ENCODE measurements around the gene VAV2.

Gene VAV2

GRCh38 chr9:133830310-133830709 is 161.8 kb downstream of the VAV2 start:
- Histone ChIP-seq H3K27ac (ENCODE audit: low read depth, low read length) (no peak overlapping the region), H3K9me3 (ENCODE audit: control insufficient read depth, insufficient read depth, low read length) (no peaks in the 10 kb centered on the region), H3K36me3 (ENCODE audit: control insufficient read depth, insufficient read depth, low read length) (peaks cover 6% of the 10 kb centered on the region; the same call in 1 of the 2 replicates), H3K27me3 (ENCODE audit: control insufficient read depth, insufficient read depth, low read length) (no peaks in the 10 kb centered on the region), H3K4me1 (ENCODE audit: control insufficient read depth, insufficient read depth, low read length) (peaks cover 13% of the 10 kb centered on the region), H3K9ac (ENCODE audit: low read depth, low read length) (no peak overlapping the region), H3K4me3 (ENCODE audit: low read depth, low read length) (no peak overlapping the region)

GRCh38 chr9:133828338-133828997 is 163.7 kb downstream of the VAV2 start:
- no peaks in the 10 kb centered on the region for H3K9me3 ChIP-seq (ENCODE audit: control insufficient read depth, insufficient read depth, low read length)
- H3K27me3 ChIP-seq (ENCODE audit: control insufficient read depth, insufficient read depth, low read length) = no peaks in the 10 kb centered on the region

GRCh38 chr9:133826289-133827085 is 165.6 kb downstream of the VAV2 start:
- Histone ChIP-seq H3K27me3 (ENCODE audit: control insufficient read depth, insufficient read depth, low read length) (no peaks in the 10 kb centered on the region), H3K27ac (ENCODE audit: low read depth, low read length) (no peak overlapping the region), H3K4me1 (ENCODE audit: control insufficient read depth, insufficient read depth, low read length) (peaks cover 28% of the 10 kb centered on the region), H3K4me3 (ENCODE audit: low read depth, low read length) (no peak overlapping the region), H3K36me3 (ENCODE audit: control insufficient read depth, insufficient read depth, low read length) (peaks cover 6% of the 10 kb centered on the region; the same call in 1 of the 2 replicates), H3K9me3 (ENCODE audit: control insufficient read depth, insufficient read depth, low read length) (no peaks in the 10 kb centered on the region), H3K9ac (ENCODE audit: low read depth, low read length) (no peak overlapping the region)

More at GRCh38 chr9:133828338-133828997, 163.7 kb downstream of the VAV2 start:
- peaks cover 6% of the 10 kb centered on the region; the same call in 1 of the 2 replicates for H3K36me3 ChIP-seq (ENCODE audit: control insufficient read depth, insufficient read depth, low read length)
- no peak overlapping the region for H3K4me3 ChIP-seq (ENCODE audit: low read depth, low read length)
- no peak overlapping the region for H3K27ac ChIP-seq (ENCODE audit: low read depth, low read length)
- H3K4me1 ChIP-seq (ENCODE audit: control insufficient read depth, insufficient read depth, low read length) = peaks cover 26% of the 10 kb centered on the region
- no peak overlapping the region for H3K9ac ChIP-seq (ENCODE audit: low read depth, low read length)

- H3K27me3 ChIP-seq (ENCODE audit: control insufficient read depth, insufficient read depth, low read length) = no peaks in the 10 kb centered on the region
- peaks cover 28% of the 10 kb centered on the region for H3K4me1 ChIP-seq (ENCODE audit: control insufficient read depth, insufficient read depth, low read length)
- H3K9ac ChIP-seq (ENCODE audit: low read depth, low read length) = no peak overlapping the region; the same call in 1 of the 2 replicates
- H3K4me3 ChIP-seq (ENCODE audit: low read depth, low read length) = no peak overlapping the region
- H3K9me3 ChIP-seq (ENCODE audit: control insufficient read depth, insufficient read depth, low read length) = no peaks in the 10 kb centered on the region
- H3K27ac ChIP-seq (ENCODE audit: low read depth, low read length) = no peak overlapping the region
- H3K36me3 ChIP-seq (ENCODE audit: control insufficient read depth, insufficient read depth, low read length) = peaks cover 6% of the 10 kb centered on the region; the same call in 1 of the 2 replicates
Measured at GRCh38 chr9:133825555-133826218, 166.4 kb downstream of the VAV2 start.

GRCh38 chr9:133824802-133825186 is 167.3 kb downstream of the VAV2 start:
- Histone ChIP-seq H3K4me1 (ENCODE audit: control insufficient read depth, insufficient read depth, low read length) (peaks cover 28% of the 10 kb centered on the region), H3K4me3 (ENCODE audit: low read depth, low read length) (no peak overlapping the region), H3K27me3 (ENCODE audit: control insufficient read depth, insufficient read depth, low read length) (no peaks in the 10 kb centered on the region), H3K9me3 (ENCODE audit: control insufficient read depth, insufficient read depth, low read length) (no peaks in the 10 kb centered on the region), H3K9ac (ENCODE audit: low read depth, low read length) (no peak overlapping the region), H3K36me3 (ENCODE audit: control insufficient read depth, insufficient read depth, low read length) (peaks cover 3% of the 10 kb centered on the region; the same call in 1 of the 2 replicates), H3K27ac (ENCODE audit: low read depth, low read length) (no peak overlapping the region)

GRCh38 chr9:133824106-133824801 is 167.9 kb downstream of the VAV2 start:
- Histone ChIP-seq H3K4me3 (ENCODE audit: low read depth, low read length) (no peak overlapping the region), H3K27ac (ENCODE audit: low read depth, low read length) (no peak overlapping the region), H3K27me3 (ENCODE audit: control insufficient read depth, insufficient read depth, low read length) (no peaks in the 10 kb centered on the region), H3K9ac (ENCODE audit: low read depth, low read length) (no peak overlapping the region), H3K9me3 (ENCODE audit: control insufficient read depth, insufficient read depth, low read length) (no peaks in the 10 kb centered on the region), H3K36me3 (ENCODE audit: control insufficient read depth, insufficient read depth, low read length) (no peaks in the 10 kb centered on the region), H3K4me1 (ENCODE audit: control insufficient read depth, insufficient read depth, low read length) (peaks cover 28% of the 10 kb centered on the region)

- H3K9ac ChIP-seq (ENCODE audit: low read depth, low read length) = no peak overlapping the region
Measured at GRCh38 chr9:133823189-133824105, 168.7 kb downstream of the VAV2 start.

GRCh38 chr9:133822430-133823065 is 169.6 kb downstream of the VAV2 start:
- no peak overlapping the region for H3K4me3 ChIP-seq (ENCODE audit: low read depth, low read length)
- H3K27ac ChIP-seq (ENCODE audit: low read depth, low read length) = no peak overlapping the region
- peaks cover 28% of the 10 kb centered on the region for H3K4me1 ChIP-seq (ENCODE audit: control insufficient read depth, insufficient read depth, low read length)
- no peaks in the 10 kb centered on the region for H3K27me3 ChIP-seq (ENCODE audit: control insufficient read depth, insufficient read depth, low read length)
- no peaks in the 10 kb centered on the region for H3K36me3 ChIP-seq (ENCODE audit: control insufficient read depth, insufficient read depth, low read length)
- H3K9ac ChIP-seq (ENCODE audit: low read depth, low read length) = no peak overlapping the region
- H3K9me3 ChIP-seq (ENCODE audit: control insufficient read depth, insufficient read depth, low read length) = no peaks in the 10 kb centered on the region

More at GRCh38 chr9:133823189-133824105, 168.7 kb downstream of the VAV2 start:
- Histone ChIP-seq H3K27ac (ENCODE audit: low read depth, low read length) (no peak overlapping the region), H3K4me1 (ENCODE audit: control insufficient read depth, insufficient read depth, low read length) (peaks cover 28% of the 10 kb centered on the region), H3K4me3 (ENCODE audit: low read depth, low read length) (no peak overlapping the region), H3K36me3 (ENCODE audit: control insufficient read depth, insufficient read depth, low read length) (no peaks in the 10 kb centered on the region), H3K9me3 (ENCODE audit: control insufficient read depth, insufficient read depth, low read length) (no peaks in the 10 kb centered on the region), H3K27me3 (ENCODE audit: control insufficient read depth, insufficient read depth, low read length) (no peaks in the 10 kb centered on the region)

GRCh38 chr9:133821601-133822429 is 170.3 kb downstream of the VAV2 start:
- H3K36me3 ChIP-seq (ENCODE audit: control insufficient read depth, insufficient read depth, low read length) = no peaks in the 10 kb centered on the region
- H3K27ac ChIP-seq (ENCODE audit: low read depth, low read length) = no peak overlapping the region
- H3K4me1 ChIP-seq (ENCODE audit: control insufficient read depth, insufficient read depth, low read length) = peaks cover 28% of the 10 kb centered on the region
- no peak overlapping the region for H3K4me3 ChIP-seq (ENCODE audit: low read depth, low read length)
- H3K9me3 ChIP-seq (ENCODE audit: control insufficient read depth, insufficient read depth, low read length) = no peaks in the 10 kb centered on the region
- H3K9ac ChIP-seq (ENCODE audit: low read depth, low read length) = no peak overlapping the region
- H3K27me3 ChIP-seq (ENCODE audit: control insufficient read depth, insufficient read depth, low read length) = no peaks in the 10 kb centered on the region

Measured in HUES48 (cell line).